GM12878 (cell line): ENCODE data around the gene NR1D1. TPM values are rescaled to one million over a fixed set of nuclear protein-coding genes. Genes with fewer than 3 reads are reported as not detected.

ENCODE experiments used
- ATAC-seq: fragments of 200-7000 bp; cut with Tn5 transposase; 3 replicates; pipeline ENCODE4 v1.9.1; 2020; ENCODE audit warnings: mild to moderate bottlenecking, moderate library complexity
- BruUV-seq: library from RNA; stranded (reverse); fragments of 400-500 nt; replicated peaks from 2 replicates; lab custom pipeline; 2021; lab: Mats Ljungman, UMichigan
- CTCF ChIA-PET: fragments of 300-600 bp; sonication (Branson Sonifier 250); formaldehyde crosslinking; extraction: SDS; loops from one replicate; lab custom pipeline; 2021; ENCODE audit warnings: inconsistent platforms; lab: Yijun Ruan, JAX
- POLR2A ChIA-PET: fragments of 350-600 bp; formaldehyde crosslinking; extraction: SDS; loops from one replicate; lab custom pipeline; 2021; ENCODE audit warnings: inconsistent platforms; lab: Charles Lee
- RAD21 ChIA-PET: fragments of 300-600 bp; sonication (Branson Sonifier 250); formaldehyde crosslinking; loops from one replicate; lab custom pipeline; 2023; ENCODE audit warnings: antibody characterized with exemption; ENCODE audit not compliant: unreplicated experiment; lab: Charles Lee
- SMC1A ChIA-PET: fragments of 300-600 bp; sonication (Branson Sonifier 250); formaldehyde crosslinking; loops from one replicate; lab custom pipeline; 2023; ENCODE audit not compliant: unreplicated experiment, uncharacterized antibody; lab: Charles Lee
- DNase-seq: peaks from one replicate; pipeline ENCODE4 v3.0.0-alpha.2; 2011; ENCODE audit warnings: low read depth, low spot score
- FAIRE-seq: peaks from 3 replicates; lab custom pipeline; 2011; peaks lifted over from hg19 to GRCh38; lab: Jason Lieb, UNC
- H2AFZ ChIP-seq: 2 replicates; pipeline ENCODE4 v1.6.0; 2011; ENCODE audit warnings: low read depth, low read length, control low read depth; ENCODE audit not compliant: control insufficient read depth
- H3K27ac ChIP-seq: 2 replicates; pipeline ENCODE4 v1.5.1; 2011; ENCODE audit warnings: control low read depth; ENCODE audit not compliant: control insufficient read depth, insufficient read depth
- H3K27me3 ChIP-seq, 2 experiments: replicated peaks in 1 of 2; 2 replicates each; pipeline versions ENCODE4 v1.6.0 to v1.6.1; 2011; ENCODE audit warnings: low read length in 1 of 2; ENCODE audit not compliant: control insufficient read depth in 2 of 2, insufficient read depth in 2 of 2
- H3K36me3 ChIP-seq, 2 experiments: 2 replicates each; pipeline ENCODE4 v1.5.1; 2011; ENCODE audit warnings: low read length in 1 of 2; ENCODE audit not compliant: control insufficient read depth in 2 of 2, insufficient read depth in 2 of 2
- H3K4me1 ChIP-seq: 2 replicates; pipeline ENCODE4 v1.6.1; 2011; ENCODE audit warnings: mild to moderate bottlenecking, low read length, moderate library complexity, mixed read lengths; ENCODE audit not compliant: control insufficient read depth, insufficient read depth
- H3K4me2 ChIP-seq: 2 replicates; pipeline ENCODE4 v1.6.0; 2011; ENCODE audit warnings: control low read depth; ENCODE audit not compliant: control insufficient read depth, insufficient read depth
- H3K4me3 ChIP-seq: fragments of 200-600 bp; sonication (generic); 2 replicates; pipeline ENCODE4 v1.5.1; 2016
- H3K79me2 ChIP-seq: 2 replicates; pipeline ENCODE4 v1.6.0; 2011; ENCODE audit warnings: low read length; ENCODE audit not compliant: control insufficient read depth, insufficient read depth
- H3K9ac ChIP-seq: 2 replicates; pipeline ENCODE4 v1.8.0; 2011; ENCODE audit warnings: low read length, control low read depth, mixed read lengths; ENCODE audit not compliant: control insufficient read depth, insufficient read depth
- H3K9me3 ChIP-seq: replicated peaks from 3 replicates; pipeline ENCODE4 v1.5.1; 2011; ENCODE audit warnings: mild to moderate bottlenecking, low read length; ENCODE audit not compliant: control insufficient read depth, insufficient read depth
- H4K20me1 ChIP-seq: 2 replicates; pipeline ENCODE4 v1.6.0; 2011; ENCODE audit not compliant: control insufficient read depth, insufficient read depth
- EED ChIP-seq: sonication (generic); IDR thresholded peaks from 2 replicates; pipeline ENCODE4 v1.6.1; 2016; ENCODE audit warnings: antibody characterized with exemption, low read depth
- GATAD2B ChIP-seq: fragments of 450-650 bp; conservative IDR thresholded peaks from 2 replicates; pipeline ENCODE4 v1.6.1; 2017; ENCODE audit warnings: low read depth, mild to moderate bottlenecking, moderate library complexity
- HCFC1 ChIP-seq: fragments of 150-350 bp; IDR thresholded peaks from 2 replicates; pipeline ENCODE4 v1.6.1; 2014; ENCODE audit warnings: low read length
- HDAC2 ChIP-seq: fragments of 200-600 bp; sonication (generic); IDR thresholded peaks from 2 replicates; pipeline ENCODE4 v1.6.1; 2017
- IKZF1 ChIP-seq: fragments of 450-650 bp; conservative IDR thresholded peaks from 2 replicates; pipeline ENCODE4 v1.6.1; 2017; ENCODE audit warnings: antibody characterized with exemption, mild to moderate bottlenecking
- MLLT1 ChIP-seq: fragments of 450-650 bp; IDR thresholded peaks from 2 replicates; pipeline ENCODE4 v1.6.1; 2016; ENCODE audit warnings: mild to moderate bottlenecking
- MTA3 ChIP-seq: IDR thresholded peaks from 2 replicates; pipeline ENCODE4 v1.6.1; 2012; ENCODE audit warnings: low read length, inconsistent platforms, borderline replicate concordance
- MYB ChIP-seq: fragments of 150-350 bp; IDR thresholded peaks from 2 replicates; pipeline ENCODE4 v1.6.1; 2014; ENCODE audit warnings: mild to moderate bottlenecking, low read depth, low read length, borderline replicate concordance
- NFIC ChIP-seq: IDR thresholded peaks from 2 replicates; pipeline ENCODE4 v1.6.1; 2012; ENCODE audit warnings: low read depth, mild to moderate bottlenecking, inconsistent platforms, low read length, moderate library complexity
- NFYA ChIP-seq: IDR thresholded peaks from 2 replicates; pipeline ENCODE4 v1.6.1; 2011; ENCODE audit warnings: low read depth, mild to moderate bottlenecking, low read length, improper control_type of control experiment, borderline replicate concordance
- RAD21 ChIP-seq: IDR thresholded peaks from 2 replicates; pipeline ENCODE4 v1.6.1; 2011; ENCODE audit warnings: mild to moderate bottlenecking, low read depth, low read length, moderate library complexity; ENCODE audit not compliant: insufficient read depth
- SUZ12 ChIP-seq: fragments of 200-600 bp; sonication (generic); IDR thresholded peaks from one replicate; pipeline ENCODE4 v1.6.1; 2018; ENCODE audit warnings: antibody characterized with exemption, mild to moderate bottlenecking; ENCODE audit not compliant: unreplicated experiment
- TARDBP ChIP-seq: IDR thresholded peaks from 2 replicates; pipeline ENCODE4 v1.6.1; 2016; ENCODE audit warnings: borderline replicate concordance
- ZBTB4 ChIP-seq: fragments of 450-650 bp; formaldehyde crosslinking; IDR thresholded peaks from 2 replicates; pipeline ENCODE4 v1.4.0; 2022; ENCODE audit warnings: mild to moderate bottlenecking, moderate library complexity
- WGBS: methylation state at CpG from one replicate; pipeline ENCODE4 v1.1.6; 2016; ENCODE audit warnings: low lambda C conversion rate; ENCODE audit not compliant: insufficient replicate concordance, insufficient coverage; ENCODE audit errors: missing lambda C conversion rate; 5-methylcytosine and 5-hydroxymethylcytosine counted together
- in situ Hi-C: fragments of 300-500 bp; cut with MboI; formaldehyde crosslinking; loops from 9 replicates; pipeline ENCODE4 v1.14.3; 2018; ENCODE audit warnings: mixed read lengths
- intact Hi-C: fragments of 100-400 bp; cut with micrococcal nuclease; formaldehyde crosslinking; loops from one replicate; pipeline ENCODE4 v1.14.2; 2022; ENCODE audit not compliant: unreplicated experiment
- polyA plus RNA-seq, 11 experiments: library from polyadenylated mRNA; depleted of rRNA in 4 of 11; unstranded in 6 of 11; stranded (reverse) in 5 of 11; fragments of >200 nt; fragmentation: Nextera tagmentation in 4 of 11; fragmentation: Illumina TruSeq in 1 of 11; extraction: Ambion mirVana in 4 of 11; extraction: Trizol in 1 of 11; gene quantifications; 1 replicate in 1 of 11; 2 replicates in 10 of 11; pipeline versions ENCODE4 v1.2.1 to v1.2.3, GENCODE V29; 2011 to 2016; ENCODE audit warnings: inconsistent platforms in 2 of 11, missing spikeins in 2 of 11, low read depth in 1 of 11
- total RNA-seq, 4 experiments: library from RNA; depleted of rRNA in 3 of 4; stranded (reverse); fragments of >200 nt in 3 of 4; fragmentation: Illumina TruSeq in 1 of 4; extraction: Trizol in 1 of 4; gene quantifications; 2 replicates each; pipeline versions ENCODE4 v1.2.1 to v1.2.3, GENCODE V29; 2013 to 2021
- TF ChIP-seq, protein P1 (sequence below): fragments of 450-650 bp; IDR thresholded peaks from 2 replicates; pipeline ENCODE4 v1.6.1; 2016; ENCODE audit warnings: mild to moderate bottlenecking
- TF ChIP-seq, protein P2 (sequence below): fragments of 150-350 bp; IDR thresholded peaks from 2 replicates; pipeline ENCODE4 v1.6.1; 2014; ENCODE audit warnings: mild to moderate bottlenecking, low read depth, low read length

The NR1D1 gene
- total and polyA plus RNA-seq, 10 of the 15 experiments (the other 5 are each of a cell fraction or from before 2014, with no cell fraction given): 0.10 to 3.4 (median 0.94) TPM

- no TSS peak for BruUV-seq
- H4K20me1 ChIP-seq: no peaks in the 10 kb centered on the region
- H3K27me3 ChIP-seq: no peaks in the 10 kb centered on the region
- no peak for DNase-seq
- WGBS: 57% methylated on average over 12 of the region's 14 CpGs
- ATAC-seq: no peak
- in situ Hi-C loops: no loop called here
- intact Hi-C loops: no loop called here
- CTCF ChIA-PET: interaction anchor here (0.9 to 1.6 kb wide), 5 partner anchors 15 to 77 kb away, joined by 3 to 9 read pairs (median 3); no protein-coding TSS in a partner anchor
- RAD21 ChIA-PET: interaction anchor here (0.6 to 1.1 kb wide), 2 partner anchors 23 to 351 kb away, joined by 3 read pairs; no protein-coding TSS in a partner anchor
- H3K9ac ChIP-seq: no peak overlapping the region
- no peak for FAIRE-seq
- H3K4me1 ChIP-seq: peaks cover 2% of the 10 kb centered on the region; the same call in 1 of the 2 replicates
- H3K79me2 ChIP-seq: no peaks in the 10 kb centered on the region
- no peak overlapping the region for H3K4me3 ChIP-seq
- H2AFZ ChIP-seq: no peak overlapping the region
- SMC1A ChIA-PET: interaction anchor here (0.9 kb wide), 1 partner anchor 77 kb away, joined by 3 read pairs; no protein-coding TSS in a partner anchor
- no peaks in the 10 kb centered on the region for H3K9me3 ChIP-seq
- H3K36me3 ChIP-seq: peaks cover 0 to 6% of the 10 kb centered on the region in 2 experiments; a peak in 3 of 4 replicates
- POLR2A ChIA-PET: interaction anchor here (0.5 to 1.0 kb wide), 3 partner anchors 8 to 24 kb away, joined by 3 to 5 read pairs (median 3); no protein-coding TSS in a partner anchor
- no peak overlapping the region for H3K27ac ChIP-seq
- H3K4me2 ChIP-seq: no peak overlapping the region
- TF ChIP-seq ZBTB4 (CRISPR knock-in tag) (no peak), IKZF1 (no peak), SUZ12 (no peak), MTA3 (no peak), MLLT1 (no peak), NFYA (no peak), GATAD2B (no peak), HDAC2 (no peak), EED (no peak), RAD21 (no peak), NFIC (no peak), TARDBP (no peak), HCFC1 (no peak), MYB (no peak)
- TF ChIP-seq, protein P1, sequence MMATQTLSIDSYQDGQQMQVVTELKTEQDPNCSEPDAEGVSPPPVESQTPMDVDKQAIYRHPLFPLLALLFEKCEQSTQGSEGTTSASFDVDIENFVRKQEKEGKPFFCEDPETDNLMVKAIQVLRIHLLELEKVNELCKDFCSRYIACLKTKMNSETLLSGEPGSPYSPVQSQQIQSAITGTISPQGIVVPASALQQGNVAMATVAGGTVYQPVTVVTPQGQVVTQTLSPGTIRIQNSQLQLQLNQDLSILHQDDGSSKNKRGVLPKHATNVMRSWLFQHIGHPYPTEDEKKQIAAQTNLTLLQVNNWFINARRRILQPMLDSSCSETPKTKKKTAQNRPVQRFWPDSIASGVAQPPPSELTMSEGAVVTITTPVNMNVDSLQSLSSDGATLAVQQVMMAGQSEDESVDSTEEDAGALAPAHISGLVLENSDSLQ: no peak
- TF ChIP-seq, protein P2, sequence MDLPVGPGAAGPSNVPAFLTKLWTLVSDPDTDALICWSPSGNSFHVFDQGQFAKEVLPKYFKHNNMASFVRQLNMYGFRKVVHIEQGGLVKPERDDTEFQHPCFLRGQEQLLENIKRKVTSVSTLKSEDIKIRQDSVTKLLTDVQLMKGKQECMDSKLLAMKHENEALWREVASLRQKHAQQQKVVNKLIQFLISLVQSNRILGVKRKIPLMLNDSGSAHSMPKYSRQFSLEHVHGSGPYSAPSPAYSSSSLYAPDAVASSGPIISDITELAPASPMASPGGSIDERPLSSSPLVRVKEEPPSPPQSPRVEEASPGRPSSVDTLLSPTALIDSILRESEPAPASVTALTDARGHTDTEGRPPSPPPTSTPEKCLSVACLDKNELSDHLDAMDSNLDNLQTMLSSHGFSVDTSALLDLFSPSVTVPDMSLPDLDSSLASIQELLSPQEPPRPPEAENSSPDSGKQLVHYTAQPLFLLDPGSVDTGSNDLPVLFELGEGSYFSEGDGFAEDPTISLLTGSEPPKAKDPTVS: no peak
Observed at GRCh38 chr17:40090237-40091119, 9.9 kb downstream of the NR1D1 start.
